ENCODE data around the gene SCFD2.

Gene SCFD2

GRCh38 chr4:52957220-52957686 is 408.6 kb downstream of the SCFD2 start:
- DNase-seq (ENCODE audit: low read depth in 2 of 2) = no peak

- DNase-seq (ENCODE audit: low read depth in 2 of 2) = no peak
Measured at GRCh38 chr4:52956691-52957090, 409.2 kb downstream of the SCFD2 start.

- DNase-seq (ENCODE audit: low read depth in 2 of 2) = no peak
Measured at GRCh38 chr4:52954560-52955170, 411.2 kb downstream of the SCFD2 start.

GRCh38 chr4:52952540-52952939 is 413.3 kb downstream of the SCFD2 start:
- DNase-seq (ENCODE audit: low read depth in 2 of 2) = no peak

- no peak for DNase-seq (ENCODE audit: low read depth in 2 of 2)
Measured at GRCh38 chr4:52951016-52951415, 414.8 kb downstream of the SCFD2 start.

GRCh38 chr4:52950226-52950625 is 415.6 kb downstream of the SCFD2 start:
- DNase-seq (ENCODE audit: low read depth in 2 of 2) = no peak

- DNase-seq (ENCODE audit: low read depth in 2 of 2) = no peak
Measured at GRCh38 chr4:52949336-52949735, 416.5 kb downstream of the SCFD2 start.

- no peak for DNase-seq (ENCODE audit: low read depth in 2 of 2)
Measured at GRCh38 chr4:52948057-52948423, 417.8 kb downstream of the SCFD2 start.

GRCh38 chr4:52947401-52948056 is 418.3 kb downstream of the SCFD2 start:
- DNase-seq (ENCODE audit: low read depth in 2 of 2) = no peak

GRCh38 chr4:52946855-52947254 is 419.0 kb downstream of the SCFD2 start:
- no peak for DNase-seq (ENCODE audit: low read depth in 2 of 2)

GRCh38 chr4:52945982-52946381 is 419.9 kb downstream of the SCFD2 start:
- no peak for DNase-seq (ENCODE audit: low read depth in 2 of 2)

- DNase-seq (ENCODE audit: low read depth in 2 of 2) = no peak
Measured at GRCh38 chr4:52945326-52945898, 420.4 kb downstream of the SCFD2 start.

GRCh38 chr4:52943677-52944076 is 422.2 kb downstream of the SCFD2 start:
- no peak for DNase-seq (ENCODE audit: low read depth in 2 of 2)

GRCh38 chr4:52942936-52943335 is 422.9 kb downstream of the SCFD2 start:
- DNase-seq (ENCODE audit: low read depth in 2 of 2) = no peak

GRCh38 chr4:52941450-52941849 is 424.4 kb downstream of the SCFD2 start:
- no peak for DNase-seq (ENCODE audit: low read depth in 2 of 2)

- DNase-seq (ENCODE audit: low read depth in 2 of 2) = no peak
Measured at GRCh38 chr4:52939739-52940138, 426.1 kb downstream of the SCFD2 start.

- DNase-seq (ENCODE audit: low read depth in 2 of 2) = no peak
Measured at GRCh38 chr4:52939325-52939724, 426.5 kb downstream of the SCFD2 start.

- DNase-seq (ENCODE audit: low read depth in 2 of 2) = no peak
Measured at GRCh38 chr4:52937829-52938228, 428.0 kb downstream of the SCFD2 start.

- DNase-seq (ENCODE audit: low read depth in 2 of 2) = no peak
Measured at GRCh38 chr4:52936729-52937128, 429.1 kb downstream of the SCFD2 start.

GRCh38 chr4:52935317-52935716 is 430.5 kb downstream of the SCFD2 start:
- DNase-seq (ENCODE audit: low read depth in 2 of 2) = no peak

- DNase-seq (ENCODE audit: low read depth in 2 of 2) = no peak
Measured at GRCh38 chr4:52933738-52934137, 432.1 kb downstream of the SCFD2 start.

- no peak for DNase-seq (ENCODE audit: low read depth in 2 of 2)
Measured at GRCh38 chr4:52932591-52933470, 433.0 kb downstream of the SCFD2 start.

Measured in stimulated activated CD4-positive, alpha-beta T cell treated with anti-CD3 and anti-CD28 coated beads, Interleukin-12 subunit alpha, Interleukin-12 subunit beta, amount 100 ng/mL, for 24 hours (primary cell).